Measurements from ENCODE around the gene SAFB2.

The SAFB2 gene

GRCh38 chr19:5593343-5594255 is 29.0 kb downstream of the SAFB2 start:
- peaks cover 97% of the 10 kb centered on the region for H3K36me3 ChIP-seq (ENCODE audit: insufficient read depth, insufficient read length, low read length)
- TF ChIP-seq ZNF274 (IDR thresholded peaks at IDR 0.05; ENCODE audit: low read depth, low read length) (no peak), YY1 (IDR thresholded peaks at IDR 0.05; ENCODE audit: insufficient read depth, insufficient read length) (no peak), SUZ12 (IDR thresholded peaks at IDR 0.05; ENCODE audit: extremely low read depth, insufficient read depth, insufficient read length) (no peak)

GRCh38 chr19:5592531-5593342 is 29.8 kb downstream of the SAFB2 start:
- Histone ChIP-seq H3K9me3 (ENCODE audit: insufficient read depth, low read length) (no peaks in the 10 kb centered on the region), H3K36me3 (ENCODE audit: insufficient read depth, insufficient read length, low read length) (peaks cover 97% of the 10 kb centered on the region), H3K4me1 (ENCODE audit: insufficient read depth, insufficient read length) (peaks cover 14% of the 10 kb centered on the region), H3K27me3 (ENCODE audit: insufficient read depth, insufficient read length) (no peaks in the 10 kb centered on the region), H3K4me3 (ENCODE audit: insufficient read length, low read depth) (no peak overlapping the region), H3K9ac (ENCODE audit: insufficient read length, low read depth) (no peak overlapping the region)
- TF ChIP-seq SUZ12 (IDR thresholded peaks at IDR 0.05; ENCODE audit: extremely low read depth, insufficient read depth, insufficient read length): no peak
- TF ChIP-seq YY1 (IDR thresholded peaks at IDR 0.05; ENCODE audit: insufficient read depth, insufficient read length): no peak
- TF ChIP-seq ZNF274 (IDR thresholded peaks at IDR 0.05; ENCODE audit: low read depth, low read length): no peak
- DNase-seq (ENCODE audit: low read depth, low spot score): no peak

More at GRCh38 chr19:5593343-5594255, 29.0 kb downstream of the SAFB2 start:
- Histone ChIP-seq H3K4me3 (ENCODE audit: insufficient read length, low read depth) (no peak overlapping the region), H3K9me3 (ENCODE audit: insufficient read depth, low read length) (no peaks in the 10 kb centered on the region), H3K4me1 (ENCODE audit: insufficient read depth, insufficient read length) (peaks cover 14% of the 10 kb centered on the region), H3K27me3 (ENCODE audit: insufficient read depth, insufficient read length) (no peaks in the 10 kb centered on the region), H3K9ac (ENCODE audit: insufficient read length, low read depth) (no peak overlapping the region)
- no peak for DNase-seq (ENCODE audit: low read depth, low spot score)

GRCh38 chr19:5591476-5591875 is 31.1 kb downstream of the SAFB2 start:
- H3K4me1 ChIP-seq (ENCODE audit: insufficient read depth, insufficient read length): peaks cover 16% of the 10 kb centered on the region
- no peak for DNase-seq (ENCODE audit: low read depth, low spot score)
- H3K4me3 ChIP-seq (ENCODE audit: insufficient read length, low read depth): no peak overlapping the region
- TF ChIP-seq SUZ12 (IDR thresholded peaks at IDR 0.05; ENCODE audit: extremely low read depth, insufficient read depth, insufficient read length): no peak
- TF ChIP-seq YY1 (IDR thresholded peaks at IDR 0.05; ENCODE audit: insufficient read depth, insufficient read length): no peak
- no peak for TF ChIP-seq ZNF274 (IDR thresholded peaks at IDR 0.05; ENCODE audit: low read depth, low read length)
- H3K27me3 ChIP-seq (ENCODE audit: insufficient read depth, insufficient read length): no peaks in the 10 kb centered on the region
- H3K36me3 ChIP-seq (ENCODE audit: insufficient read depth, insufficient read length, low read length): peaks cover 97% of the 10 kb centered on the region
- no peaks in the 10 kb centered on the region for H3K9me3 ChIP-seq (ENCODE audit: insufficient read depth, low read length)
- no peak overlapping the region for H3K9ac ChIP-seq (ENCODE audit: insufficient read length, low read depth)

GRCh38 chr19:5590865-5591154 is 31.8 kb downstream of the SAFB2 start:
- no peaks in the 10 kb centered on the region for H3K27me3 ChIP-seq (ENCODE audit: insufficient read depth, insufficient read length)
- DNase-seq (ENCODE audit: low read depth, low spot score): no peak
- H3K4me1 ChIP-seq (ENCODE audit: insufficient read depth, insufficient read length): peaks cover 23% of the 10 kb centered on the region
- H3K36me3 ChIP-seq (ENCODE audit: insufficient read depth, insufficient read length, low read length): peaks cover 96% of the 10 kb centered on the region
- no peaks in the 10 kb centered on the region for H3K9me3 ChIP-seq (ENCODE audit: insufficient read depth, low read length)
- no peak for TF ChIP-seq YY1 (IDR thresholded peaks at IDR 0.05; ENCODE audit: insufficient read depth, insufficient read length)
- TF ChIP-seq ZNF274 (IDR thresholded peaks at IDR 0.05; ENCODE audit: low read depth, low read length): no peak
- TF ChIP-seq SUZ12 (IDR thresholded peaks at IDR 0.05; ENCODE audit: extremely low read depth, insufficient read depth, insufficient read length): no peak
- no peak overlapping the region for H3K4me3 ChIP-seq (ENCODE audit: insufficient read length, low read depth)
- no peak overlapping the region for H3K9ac ChIP-seq (ENCODE audit: insufficient read length, low read depth)

GRCh38 chr19:5590151-5590864 is 32.3 kb downstream of the SAFB2 start:
- Histone ChIP-seq H3K36me3 (ENCODE audit: insufficient read depth, insufficient read length, low read length) (peaks cover 91% of the 10 kb centered on the region), H3K9me3 (ENCODE audit: insufficient read depth, low read length) (no peaks in the 10 kb centered on the region), H3K4me1 (ENCODE audit: insufficient read depth, insufficient read length) (peaks cover 28% of the 10 kb centered on the region), H3K4me3 (ENCODE audit: insufficient read length, low read depth) (no peak overlapping the region), H3K9ac (ENCODE audit: insufficient read length, low read depth) (no peak overlapping the region), H3K27me3 (ENCODE audit: insufficient read depth, insufficient read length) (no peaks in the 10 kb centered on the region)
- TF ChIP-seq YY1 (IDR thresholded peaks at IDR 0.05; ENCODE audit: insufficient read depth, insufficient read length) (no peak), ZNF274 (IDR thresholded peaks at IDR 0.05; ENCODE audit: low read depth, low read length) (no peak), SUZ12 (IDR thresholded peaks at IDR 0.05; ENCODE audit: extremely low read depth, insufficient read depth, insufficient read length) (no peak)
- DNase-seq (ENCODE audit: low read depth, low spot score): no peak

GRCh38 chr19:5588906-5589676 is 33.5 kb downstream of the SAFB2 start:
- no peak for DNase-seq (ENCODE audit: low read depth, low spot score)
- Histone ChIP-seq H3K9ac (ENCODE audit: insufficient read length, low read depth) (no peak overlapping the region), H3K36me3 (ENCODE audit: insufficient read depth, insufficient read length, low read length) (peaks cover 85% of the 10 kb centered on the region), H3K4me1 (ENCODE audit: insufficient read depth, insufficient read length) (peaks cover 30% of the 10 kb centered on the region), H3K27me3 (ENCODE audit: insufficient read depth, insufficient read length) (no peaks in the 10 kb centered on the region), H3K9me3 (ENCODE audit: insufficient read depth, low read length) (no peaks in the 10 kb centered on the region), H3K4me3 (ENCODE audit: insufficient read length, low read depth) (no peak overlapping the region)
- no peak for TF ChIP-seq YY1 (IDR thresholded peaks at IDR 0.05; ENCODE audit: insufficient read depth, insufficient read length)
- no peak for TF ChIP-seq ZNF274 (IDR thresholded peaks at IDR 0.05; ENCODE audit: low read depth, low read length)
- TF ChIP-seq SUZ12 (IDR thresholded peaks at IDR 0.05; ENCODE audit: extremely low read depth, insufficient read depth, insufficient read length): no peak

Data from NT2/D1 (cell line).